AG04450 (cell line): ENCODE data around the gene NHS. TPM values are rescaled to one million over a fixed set of nuclear protein-coding genes. Genes with fewer than 3 reads are reported as not detected.

ENCODE experiments used
- CTCF ChIA-PET: fragments of 300-600, 350-600 bp; formaldehyde crosslinking; extraction: SDS; loops from one replicate; lab custom pipeline; 2022; ENCODE audit warnings: antibody characterized with exemption, inconsistent platforms; lab: Charles Lee
- POLR2A ChIA-PET: fragments of 350-600 bp; formaldehyde crosslinking; extraction: SDS; loops from one replicate; lab custom pipeline; 2021; ENCODE audit warnings: antibody characterized with exemption, inconsistent platforms; lab: Yijun Ruan, JAX
- DNase-seq: peaks from one replicate; pipeline ENCODE4 v3.0.0-alpha.2; 2011; ENCODE audit warnings: low read depth, low spot score
- H3K27ac ChIP-seq: one replicate; pipeline ENCODE4 v1.5.1; 2012; ENCODE audit warnings: low read depth, low read length, control low read depth
- H3K27me3 ChIP-seq: one replicate; pipeline ENCODE4 v1.6.0; 2012; ENCODE audit warnings: low read length; ENCODE audit not compliant: control insufficient read depth, insufficient read depth
- H3K4me3 ChIP-seq: 2 replicates; pipeline ENCODE4 v1.5.1; 2011; ENCODE audit warnings: mild to moderate bottlenecking, low read depth, low read length, control low read depth
- H3K9me3 ChIP-seq: 2 replicates; pipeline ENCODE4 v1.5.1; 2012; ENCODE audit warnings: low read length; ENCODE audit not compliant: control insufficient read depth, insufficient read depth
- CTCF ChIP-seq: IDR thresholded peaks from 2 replicates; pipeline ENCODE4 v1.5.1; 2011; ENCODE audit warnings: low read depth, low read length, control low read depth, inconsistent platforms
- polyA plus RNA-seq: library from polyadenylated mRNA; depleted of rRNA; stranded (reverse); fragments of >200 nt; gene quantifications from 2 replicates; pipeline ENCODE4 v1.2.3, GENCODE V29; 2011

The NHS gene
- polyA plus RNA-seq, 1 experiment: 2.0 TPM

GRCh38 chrX:17373337-17373736 lies 1.7 kb upstream of the NHS start:
- H3K9me3 ChIP-seq: no peaks in the 10 kb centered on the region; the same call in 1 of the 2 replicates
- no peak for DNase-seq
- ChIA-PET CTCF (no interaction called here), POLR2A (no interaction called here)
- H3K27me3 ChIP-seq: no peaks in the 10 kb centered on the region
- no peak for TF ChIP-seq CTCF
- H3K4me3 ChIP-seq: no peak overlapping the region
- no peak overlapping the region for H3K27ac ChIP-seq

GRCh38 chrX:17375367-17375636 lies 302 bp downstream of the NHS start:
- peak overlapping the region; percentile 73 for H3K4me3 ChIP-seq
- ChIA-PET POLR2A (no interaction called here), CTCF (no interaction called here)
- DNase-seq: no peak
- no peak overlapping the region for H3K27ac ChIP-seq
- H3K27me3 ChIP-seq: no peaks in the 10 kb centered on the region
- no peak for TF ChIP-seq CTCF
- H3K9me3 ChIP-seq: no peaks in the 10 kb centered on the region; the same call in 1 of the 2 replicates

- H3K27me3 ChIP-seq: no peaks in the 10 kb centered on the region
- no peak overlapping the region for H3K27ac ChIP-seq
- DNase-seq: no peak
- ChIA-PET POLR2A (interaction anchor here (0.6 to 0.9 kb wide), 2 partner anchors 150 to 216 kb away, joined by 3 to 4 read pairs; no protein-coding TSS in a partner anchor), CTCF (no interaction called here)
- H3K9me3 ChIP-seq: no peaks in the 10 kb centered on the region; the same call in 1 of the 2 replicates
- no peak for TF ChIP-seq CTCF
- H3K4me3 ChIP-seq: peak overlapping the region; percentile 73
These were observed 834 bp downstream of the NHS start for GRCh38 chrX:17375637-17376430.

GRCh38 chrX:17376431-17377077 lies 1.6 kb downstream of the NHS start:
- ChIA-PET CTCF (no interaction called here), POLR2A (interaction anchor here (0.5 to 0.9 kb wide), 3 partner anchors 49 to 215 kb away, joined by 3 to 4 read pairs (median 3); no protein-coding TSS in a partner anchor)
- Histone ChIP-seq H3K27me3 (no peaks in the 10 kb centered on the region), H3K4me3 (peak overlapping the region; percentile 73), H3K27ac (no peak overlapping the region), H3K9me3 (no peaks in the 10 kb centered on the region; the same call in 1 of the 2 replicates)
- TF ChIP-seq CTCF: no peak
- no peak for DNase-seq
